GM19395 (cell line): Measurements from ENCODE around the gene DNAH8.

Experiments used
- ATAC-seq: cut with Tn5 transposase; IDR thresholded peaks from one replicate; pipeline ENCODE4 v1.9.1; 2021; ENCODE audit warnings: mild to moderate bottlenecking, moderate library complexity; ENCODE audit not compliant: unreplicated experiment

Gene DNAH8

GRCh38 chr6:39048481-39049399 lies 333.6 kb downstream of the DNAH8 start, which contains the start of gene GLP1R:
Gene GLP1R (plus strand): TSS chr6:39048781. CDS start chr6:39048841, 60 bp downstream.
- ATAC-seq = no peak

GRCh38 chr6:39049575-39050283 lies 334.6 kb downstream of the DNAH8 start:
- ATAC-seq = no peak

GRCh38 chr6:39050453-39051112 lies 335.5 kb downstream of the DNAH8 start:
- no peak for ATAC-seq

- no peak for ATAC-seq
Measured at GRCh38 chr6:39051399-39052122, 336.4 kb downstream of the DNAH8 start.

- ATAC-seq = no peak
Measured at GRCh38 chr6:39053016-39053624, 338.0 kb downstream of the DNAH8 start.

GRCh38 chr6:39053854-39054576 lies 338.9 kb downstream of the DNAH8 start:
- no peak for ATAC-seq

- ATAC-seq = no peak
Measured at GRCh38 chr6:39054577-39055142, 339.5 kb downstream of the DNAH8 start.

- no peak for ATAC-seq
Measured at GRCh38 chr6:39055661-39056060, 340.6 kb downstream of the DNAH8 start.

GRCh38 chr6:39056191-39056590 lies 341.1 kb downstream of the DNAH8 start:
- no peak for ATAC-seq

- no peak for ATAC-seq
Measured at GRCh38 chr6:39056681-39057080, 341.6 kb downstream of the DNAH8 start.

- ATAC-seq = no peak
Measured at GRCh38 chr6:39057251-39058155, 342.4 kb downstream of the DNAH8 start.

GRCh38 chr6:39058471-39059147 lies 343.5 kb downstream of the DNAH8 start:
- no peak for ATAC-seq

GRCh38 chr6:39059496-39060310 lies 344.6 kb downstream of the DNAH8 start:
- no peak for ATAC-seq

- no peak for ATAC-seq
Measured at GRCh38 chr6:39060467-39061160, 345.5 kb downstream of the DNAH8 start.

- ATAC-seq = no peak
Measured at GRCh38 chr6:39061182-39061581, 346.1 kb downstream of the DNAH8 start.

GRCh38 chr6:39061588-39061987 lies 346.5 kb downstream of the DNAH8 start:
- no peak for ATAC-seq
